Suprapubic skin (tissue), 4 donors: ENCODE data around the gene SHQ1. TPM values are rescaled to one million over a fixed set of nuclear protein-coding genes. Genes with fewer than 3 reads are reported as not detected.

Experiments
- DNase-seq, 2 donors: peaks; one replicate each; pipeline ENCODE4 v3.0.0-alpha.2; 2019; ENCODE audit warnings: low spot score in 2 of 2
- H3K27ac ChIP-seq: fragments of 200-600 bp; sonication (generic); one replicate; pipeline ENCODE4 v1.5.1; 2019
- H3K27me3 ChIP-seq: fragments of 200-600 bp; sonication (generic); one replicate; pipeline ENCODE4 v1.5.1; 2019
- H3K36me3 ChIP-seq: fragments of 200-600 bp; sonication (generic); one replicate; pipeline ENCODE4 v1.5.1; 2019
- H3K4me1 ChIP-seq: fragments of 200-600 bp; sonication (generic); one replicate; pipeline ENCODE4 v1.5.1; 2019
- H3K4me3 ChIP-seq: fragments of 200-600 bp; sonication (generic); one replicate; pipeline ENCODE4 v1.5.1; 2019; ENCODE audit warnings: mild to moderate bottlenecking
- H3K9me3 ChIP-seq: fragments of 200-600 bp; sonication (generic); one replicate; pipeline ENCODE4 v1.5.1; 2019
- EP300 ChIP-seq: sonication (generic); formaldehyde crosslinking; IDR thresholded peaks from one replicate; pipeline ENCODE4 v1.6.1; 2017; ENCODE audit warnings: antibody characterized with exemption
- POLR2A ChIP-seq, 2 donors: fragments of 450-650 bp; IDR thresholded peaks; one replicate each; pipeline ENCODE4 v1.6.1; 2017; ENCODE audit warnings: antibody characterized with exemption in 2 of 2, mild to moderate bottlenecking in 2 of 2, moderate library complexity in 2 of 2
- POLR2AphosphoS5 ChIP-seq, 3 donors: sonication (generic); formaldehyde crosslinking; IDR thresholded peaks; one replicate each; pipeline ENCODE4 v1.6.1; 2017; ENCODE audit warnings: antibody characterized with exemption in 3 of 3
- WGBS: methylation state at CpG from one replicate; pipeline ENCODE4 v1.1.5; 2018; 5-methylcytosine and 5-hydroxymethylcytosine counted together
- total RNA-seq, 4 donors: library from RNA; depleted of rRNA; stranded (reverse); fragments of >200 nt; gene quantifications; one replicate each; pipeline ENCODE4 v1.1.0, GENCODE V29; 2016
- TF ChIP-seq, protein P1 (sequence below), 2 donors: fragments of 200-600 bp in 1 of 2; fragments of 450-650 bp in 1 of 2; sonication (generic) in 1 of 2; IDR thresholded peaks; one replicate each; pipeline ENCODE4 v1.5.1; 2016 to 2019; ENCODE audit warnings: antibody characterized with exemption in 2 of 2, mild to moderate bottlenecking in 1 of 2, moderate library complexity in 1 of 2

SHQ1 gene
- total RNA-seq, 4 donors from 2014 or later: 8.7 to 26.1 (median 13.5) TPM

DNA sequence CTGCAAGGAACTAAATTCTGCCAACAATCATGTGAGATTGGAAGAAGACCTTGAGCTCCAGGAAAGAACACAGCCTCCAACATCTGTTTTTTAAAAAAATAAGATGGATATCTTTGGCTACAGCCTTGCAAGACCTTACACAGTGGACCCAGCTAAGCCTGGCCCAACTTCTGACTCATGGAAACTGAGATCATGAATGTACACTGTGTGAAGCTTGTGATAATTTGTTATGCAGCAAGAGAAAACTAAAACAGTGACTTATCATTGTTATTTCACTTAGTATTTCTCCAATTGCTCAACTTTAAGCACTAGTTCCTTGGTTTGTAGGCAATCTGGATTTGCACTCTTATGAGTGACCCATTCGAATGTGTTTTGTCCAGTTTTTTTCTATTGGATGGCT, 29.3 kb downstream of the SHQ1 start:
- Histone ChIP-seq H3K4me1 (peaks cover 22% of the 10 kb centered on the region), H3K4me3 (no peak overlapping the region), H3K36me3 (peaks cover 7% of the 10 kb centered on the region), H3K9me3 (no peaks in the 10 kb centered on the region), H3K27me3 (no peaks in the 10 kb centered on the region), H3K27ac (no peak overlapping the region)
- TF ChIP-seq, protein P1, sequence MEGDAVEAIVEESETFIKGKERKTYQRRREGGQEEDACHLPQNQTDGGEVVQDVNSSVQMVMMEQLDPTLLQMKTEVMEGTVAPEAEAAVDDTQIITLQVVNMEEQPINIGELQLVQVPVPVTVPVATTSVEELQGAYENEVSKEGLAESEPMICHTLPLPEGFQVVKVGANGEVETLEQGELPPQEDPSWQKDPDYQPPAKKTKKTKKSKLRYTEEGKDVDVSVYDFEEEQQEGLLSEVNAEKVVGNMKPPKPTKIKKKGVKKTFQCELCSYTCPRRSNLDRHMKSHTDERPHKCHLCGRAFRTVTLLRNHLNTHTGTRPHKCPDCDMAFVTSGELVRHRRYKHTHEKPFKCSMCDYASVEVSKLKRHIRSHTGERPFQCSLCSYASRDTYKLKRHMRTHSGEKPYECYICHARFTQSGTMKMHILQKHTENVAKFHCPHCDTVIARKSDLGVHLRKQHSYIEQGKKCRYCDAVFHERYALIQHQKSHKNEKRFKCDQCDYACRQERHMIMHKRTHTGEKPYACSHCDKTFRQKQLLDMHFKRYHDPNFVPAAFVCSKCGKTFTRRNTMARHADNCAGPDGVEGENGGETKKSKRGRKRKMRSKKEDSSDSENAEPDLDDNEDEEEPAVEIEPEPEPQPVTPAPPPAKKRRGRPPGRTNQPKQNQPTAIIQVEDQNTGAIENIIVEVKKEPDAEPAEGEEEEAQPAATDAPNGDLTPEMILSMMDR (IDR thresholded peaks at IDR 0.05): no peak
- no peak for TF ChIP-seq EP300
- TF ChIP-seq POLR2AphosphoS5 (IDR thresholded peaks at IDR 0.05): no peak
- no peak for TF ChIP-seq POLR2A (IDR thresholded peaks at IDR 0.05)
- DNase-seq: no peak
- 89% methylated on average over 1 of the region's 1 CpG for WGBS

DNA sequence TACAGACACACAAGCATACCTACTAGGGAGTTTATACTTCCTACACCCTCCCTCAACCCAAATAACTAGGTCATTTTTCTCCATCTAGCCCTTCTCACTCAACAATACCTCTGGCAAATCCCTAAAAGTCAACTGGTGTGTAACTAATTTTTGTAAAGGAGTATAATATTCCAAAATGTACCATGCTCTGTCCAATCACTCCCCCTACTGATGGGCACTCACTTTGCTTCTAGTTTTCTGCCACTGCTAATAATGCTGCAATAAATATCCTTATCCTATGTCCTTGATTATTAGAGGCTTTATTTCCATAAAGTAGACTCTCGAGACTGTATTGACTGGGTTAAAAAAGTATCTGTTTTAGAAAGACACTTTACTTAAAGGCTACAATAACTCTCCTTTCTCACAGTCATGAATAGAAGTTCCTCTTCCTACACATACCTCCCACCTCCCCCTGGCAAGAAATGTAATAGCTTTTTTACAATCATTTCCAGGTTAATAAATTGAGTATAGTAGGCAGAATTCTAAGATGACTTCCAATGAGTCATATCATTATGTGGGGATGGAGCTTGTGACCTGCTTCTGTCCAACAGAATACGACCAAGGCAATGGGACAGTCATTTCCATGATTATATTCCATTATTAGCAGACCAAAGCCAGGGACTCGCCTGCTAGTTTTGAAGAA, 30.0 kb downstream of the SHQ1 start:
- Histone ChIP-seq H3K27ac (no peak overlapping the region), H3K4me1 (peaks cover 22% of the 10 kb centered on the region), H3K27me3 (no peaks in the 10 kb centered on the region), H3K36me3 (no peaks in the 10 kb centered on the region), H3K4me3 (no peak overlapping the region), H3K9me3 (no peaks in the 10 kb centered on the region)
- DNase-seq: no peak
- 87% methylated on average over 3 of the region's 3 CpGs for WGBS
- no peak for TF ChIP-seq EP300
- TF ChIP-seq POLR2AphosphoS5 (IDR thresholded peaks at IDR 0.05): no peak
- TF ChIP-seq, protein P1 (IDR thresholded peaks at IDR 0.05): no peak
- no peak for TF ChIP-seq POLR2A (IDR thresholded peaks at IDR 0.05)

DNA sequence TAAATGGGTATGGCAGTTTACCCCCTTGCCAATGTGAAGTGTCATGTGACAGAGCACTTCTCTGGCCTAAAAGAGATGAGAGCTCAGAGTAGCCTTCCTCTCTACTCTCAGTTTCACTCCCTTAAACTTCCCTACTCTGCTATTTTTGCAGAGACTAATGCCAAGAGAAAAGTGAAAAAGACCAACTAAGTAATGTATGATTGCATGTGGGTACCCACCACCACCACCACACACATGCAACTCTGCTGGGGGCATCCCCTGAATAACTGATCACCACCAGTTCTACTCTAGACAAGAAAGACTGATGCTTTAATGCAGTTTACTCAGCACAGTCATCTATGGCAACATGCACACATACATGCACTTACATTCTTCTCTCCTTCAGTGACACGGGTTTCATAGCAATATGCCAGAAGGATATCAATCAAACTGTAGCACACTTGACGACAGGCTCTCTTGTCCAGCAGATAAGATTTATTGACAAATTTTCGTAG, 31.3 kb downstream of the SHQ1 start:
- no peak for TF ChIP-seq EP300
- no peak for TF ChIP-seq POLR2AphosphoS5 (IDR thresholded peaks at IDR 0.05)
- TF ChIP-seq POLR2A (IDR thresholded peaks at IDR 0.05): no peak
- TF ChIP-seq, protein P1 (IDR thresholded peaks at IDR 0.05): no peak
- H3K9me3 ChIP-seq: no peaks in the 10 kb centered on the region
- no peak overlapping the region for H3K4me3 ChIP-seq
- H3K4me1 ChIP-seq: peaks cover 18% of the 10 kb centered on the region
- no peak for DNase-seq
- 89% methylated on average over 3 of the region's 3 CpGs for WGBS
- no peak overlapping the region for H3K27ac ChIP-seq
- no peaks in the 10 kb centered on the region for H3K36me3 ChIP-seq
- H3K27me3 ChIP-seq: no peaks in the 10 kb centered on the region

- 88% methylated on average over 3 of the region's 3 CpGs for WGBS
- TF ChIP-seq POLR2A (IDR thresholded peaks at IDR 0.05) (no peak), EP300 (no peak)
- H3K9me3 ChIP-seq: no peaks in the 10 kb centered on the region
- H3K4me1 ChIP-seq: no peaks in the 10 kb centered on the region
- no peaks in the 10 kb centered on the region for H3K27me3 ChIP-seq
- no peak overlapping the region for H3K27ac ChIP-seq
- H3K36me3 ChIP-seq: no peaks in the 10 kb centered on the region
- H3K4me3 ChIP-seq: no peak overlapping the region
- DNase-seq: no peak
Observed at GRCh38 chr3:72814308-72814707, 33.9 kb downstream of the SHQ1 start.

GRCh38 chr3:72812201-72812600, 36.0 kb downstream of the SHQ1 start:
- WGBS: 81% methylated on average over 3 of the region's 3 CpGs
- H3K36me3 ChIP-seq: no peaks in the 10 kb centered on the region
- no peak for DNase-seq
- H3K4me1 ChIP-seq: no peaks in the 10 kb centered on the region
- no peak overlapping the region for H3K4me3 ChIP-seq
- no peak overlapping the region for H3K27ac ChIP-seq
- TF ChIP-seq EP300 (no peak), POLR2A (IDR thresholded peaks at IDR 0.05) (no peak), POLR2AphosphoS5 (IDR thresholded peaks at IDR 0.05) (no peak)
- TF ChIP-seq, protein P1 (IDR thresholded peaks at IDR 0.05): no peak
- no peaks in the 10 kb centered on the region for H3K9me3 ChIP-seq
- no peaks in the 10 kb centered on the region for H3K27me3 ChIP-seq
